LNCaP clone FGC (cell line): ENCODE measurements around the gene CCL25.

ENCODE experiments used
- DNase-seq: peaks from one replicate; pipeline ENCODE4 v3.0.0-alpha.2; 2011; ENCODE audit warnings: low read depth
- H3K4me3 ChIP-seq: 2 replicates; pipeline ENCODE4 v1.5.1; 2011; ENCODE audit warnings: mild to moderate bottlenecking, low read depth, low read length, control low read depth
- CTCF ChIP-seq: IDR thresholded peaks from 2 replicates; pipeline ENCODE4 v1.5.1; 2012; ENCODE audit warnings: mild to moderate bottlenecking; ENCODE audit not compliant: control insufficient read depth, insufficient read depth; ENCODE audit errors: extremely low read depth

The CCL25 gene

GRCh38 chr19:8086849-8087248 lies 34.3 kb downstream of the CCL25 start:
- DNase-seq, result no peak
- TF ChIP-seq CTCF, result no peak
- H3K4me3 ChIP-seq, result no peak overlapping the region

GRCh38 chr19:8087876-8088275 lies 35.3 kb downstream of the CCL25 start:
- H3K4me3 ChIP-seq, result no peak overlapping the region
- TF ChIP-seq CTCF, result no peak
- DNase-seq, result no peak

- no peak for TF ChIP-seq CTCF
- H3K4me3 ChIP-seq, result no peak overlapping the region
- no peak for DNase-seq
These were observed 36.4 kb downstream of the CCL25 start for GRCh38 chr19:8088752-8089663.

DNA sequence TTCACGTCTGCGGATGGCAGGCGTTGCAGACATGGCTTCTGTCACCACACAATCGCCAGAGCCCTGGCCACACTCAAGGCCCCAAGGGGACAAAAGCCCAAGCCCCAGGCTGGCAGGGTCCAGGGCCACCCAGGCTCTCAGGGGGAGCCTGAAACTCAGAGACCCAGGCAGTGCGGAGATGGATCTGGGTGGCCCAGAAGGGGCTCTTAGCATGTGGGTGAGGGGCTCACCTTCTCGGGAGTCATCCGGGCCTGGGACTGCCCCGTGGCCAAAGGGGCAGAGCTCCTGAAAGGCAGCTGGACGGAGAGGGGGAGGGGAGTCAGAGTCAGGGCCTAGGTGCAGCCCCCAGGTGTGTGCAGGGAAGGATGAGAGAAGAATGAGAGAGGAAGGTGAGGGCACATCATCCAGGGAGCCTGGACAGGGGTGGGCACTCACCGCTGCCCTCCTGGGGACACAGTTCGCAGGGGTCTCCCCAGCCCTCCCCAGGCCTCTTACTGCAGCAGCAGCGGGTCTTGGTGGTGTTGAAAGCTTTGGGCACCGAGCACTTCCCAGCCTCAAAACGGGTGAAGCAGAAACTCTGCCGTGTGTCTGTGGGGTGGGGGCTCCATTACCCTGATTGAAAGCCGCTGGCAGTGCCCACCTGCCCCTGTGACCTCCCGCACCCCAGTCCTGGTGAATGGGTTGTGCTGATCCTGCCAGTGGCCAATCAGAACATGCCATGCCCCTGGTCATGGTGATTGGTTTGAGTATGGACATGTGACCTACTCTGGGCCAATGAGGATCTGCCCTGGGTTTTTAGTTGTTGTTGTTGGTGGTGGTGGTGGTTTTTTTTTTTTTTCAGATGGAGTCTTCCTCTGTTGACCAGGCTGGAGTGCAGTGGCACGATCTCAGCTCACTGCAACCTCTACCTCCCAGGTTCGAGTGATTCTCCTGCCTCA lies 37.4 kb downstream of the CCL25 start:
- no peak overlapping the region for H3K4me3 ChIP-seq
- no peak for TF ChIP-seq CTCF
- no peak for DNase-seq

DNA sequence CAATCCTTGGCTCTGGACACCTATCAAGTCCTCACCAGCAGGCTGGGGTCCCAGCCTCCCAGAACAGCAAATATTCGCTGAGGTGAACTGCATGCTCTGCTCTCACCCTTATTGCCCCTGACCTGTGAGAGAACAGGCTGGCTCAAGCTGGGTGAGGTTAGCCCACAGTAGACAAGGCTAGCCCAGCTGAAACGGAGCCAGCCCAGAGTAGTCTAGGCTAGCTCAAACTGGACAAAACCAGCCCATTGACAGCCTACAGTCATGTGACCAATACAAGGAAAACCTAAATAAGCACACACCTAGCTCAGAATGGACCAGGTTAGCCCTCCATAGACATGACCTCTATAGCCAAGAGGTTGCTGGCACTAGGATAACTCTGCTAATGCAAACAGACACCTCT lies 38.4 kb downstream of the CCL25 start:
- no peak for DNase-seq
- H3K4me3 ChIP-seq, result no peak overlapping the region
- no peak for TF ChIP-seq CTCF

DNA sequence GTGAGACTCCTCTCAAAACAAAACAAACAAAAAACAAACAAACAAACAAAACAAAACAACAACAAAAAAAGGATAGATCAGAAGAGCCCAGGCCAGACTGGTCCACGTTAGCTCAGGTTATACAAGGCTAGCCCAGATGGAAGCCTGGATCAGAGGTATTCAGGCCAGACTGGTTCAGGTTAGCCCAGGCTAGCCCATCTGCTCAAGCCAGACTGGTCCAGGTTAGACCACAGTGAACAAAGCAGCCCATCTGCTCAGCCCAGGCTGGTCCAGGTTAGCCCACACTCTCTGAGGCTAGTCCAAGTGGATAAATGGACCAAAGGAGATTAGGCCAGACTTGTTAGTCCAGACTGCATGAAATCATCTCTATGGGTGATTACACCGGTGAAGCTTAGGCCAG lies 41.2 kb downstream of the CCL25 start:
- DNase-seq, result no peak
- H3K4me3 ChIP-seq, result no peak overlapping the region
- no peak for TF ChIP-seq CTCF
